Heart left ventricle (tissue), 16 donors: Measurements from ENCODE around the gene KIF16B. TPM values are rescaled to one million over a fixed set of nuclear protein-coding genes. Genes with fewer than 3 reads are reported as not detected.

ENCODE experiments used
- ATAC-seq, 4 donors: fragments of 200-7000 bp; cut with Tn5 transposase; one replicate each; pipeline ENCODE4 v1.9.1; 2020 to 2022; ENCODE audit warnings: moderate library complexity in 4 of 4, mild to moderate bottlenecking in 3 of 4, moderate number of reproducible peaks in 1 of 4
- DNase-seq, 5 donors: peaks; one replicate each; pipeline ENCODE4 v3.0.0-alpha.2; 2020
- H3K27ac ChIP-seq, 12 donors: fragments of 200-600 bp; sonication (generic) in 4 of 12; one replicate each; pipeline versions ENCODE4 v1.5.0 to v1.8.0; 2016 to 2022; ENCODE audit warnings: mild to moderate bottlenecking in 2 of 12
- H3K27me3 ChIP-seq, 9 donors: fragments of 200-600 bp; sonication (generic) in 2 of 9; one replicate each; pipeline versions ENCODE4 v1.5.1 to v1.8.0; 2016 to 2022; ENCODE audit warnings: mild to moderate bottlenecking in 3 of 9
- H3K36me3 ChIP-seq, 9 donors: fragments of 200-600 bp; sonication (generic) in 2 of 9; one replicate each; pipeline versions ENCODE4 v1.5.0 to v1.8.0; 2018 to 2022; ENCODE audit warnings: mild to moderate bottlenecking in 2 of 9
- H3K4me1 ChIP-seq, 12 donors: fragments of 200-600 bp; sonication (generic) in 4 of 12; one replicate each; pipeline versions ENCODE4 v1.5.0 to v1.8.0; 2016 to 2022; ENCODE audit warnings: mild to moderate bottlenecking in 3 of 12
- H3K4me3 ChIP-seq, 12 donors: fragments of 200-600 bp; sonication (generic) in 4 of 12; one replicate each; pipeline versions ENCODE4 v1.5.0 to v1.8.0; 2017 to 2022; ENCODE audit warnings: mild to moderate bottlenecking in 9 of 12, moderate library complexity in 4 of 12
- H3K9me3 ChIP-seq, 12 donors: fragments of 200-600 bp; sonication (generic) in 4 of 12; one replicate each; pipeline versions ENCODE4 v1.5.0 to v1.8.0; 2016 to 2022; ENCODE audit warnings: mild to moderate bottlenecking in 1 of 12
- CTCF ChIP-seq, 12 donors: fragments of 200-600 bp; sonication (generic) in 4 of 12; IDR thresholded peaks; one replicate each; pipeline versions ENCODE4 v1.5.0 to v1.8.0; 2018 to 2022; ENCODE audit warnings: antibody characterized with exemption in 12 of 12, mild to moderate bottlenecking in 5 of 12
- POLR2A ChIP-seq, 2 donors: fragments of 450-650 bp; IDR thresholded peaks; one replicate each; pipeline ENCODE4 v1.6.1; 2017; ENCODE audit warnings: antibody characterized with exemption in 2 of 2, mild to moderate bottlenecking in 2 of 2, moderate library complexity in 2 of 2
- WGBS, 4 donors: extraction: QIAGEN DNeasy Blood & Tissue Kit in 2 of 4; methylation state at CpG; one replicate each; pipeline versions ENCODE4 v1.1.5 to v1.1.7; 2013 to 2018; 5-methylcytosine and 5-hydroxymethylcytosine counted together
- intact Hi-C, 10 donors: fragments of 100-400 bp; cut with DNase I; formaldehyde crosslinking; loops; one replicate each; pipeline versions ENCODE4 v1.11.1 to v1.14.2; 2022
- polyA plus RNA-seq, 2 donors: library from polyadenylated mRNA; stranded (reverse); fragments of 200-250 nt; gene quantifications; one replicate each; pipeline ENCODE4 v1.2.3, GENCODE V29; 2013
- total RNA-seq, 9 donors: library from RNA; depleted of rRNA in 2 of 9; stranded (reverse); fragments of >200 nt in 2 of 9; fragmentation: NEBNext Ultra II Directional in 3 of 9; extraction: Animal tissue kit (Norgen Biotek cat#: 25700) in 3 of 9; gene quantifications; one replicate each; pipeline versions ENCODE4 v1.1.0 to v1.2.4, GENCODE V29; 2016 to 2023
- donor health status: ischemic (EF 13 %, LVEDD 7.1; RV severe dilation, severe dysfunction).
- donor health status: healthy with polysubstance abuse.
- donor health status: DM: no; HTN: yes; CAD: no.
- donor health status: DM: no; HTN: no; CAD: no.
- donor health status: ischemic (EF 25% LVEDD 6.9; RV normal size, moderate dysfunction).
- donor health status: ischemic (EF 25% LVEDD 5.7; RV mildly dilated, moderate dysfunction).
- donor health status: healthy.
- donor health status: DM: yes; HTN: yes; CAD: no.
- donor health status: ischemic (EF 35%, LVEDD 5.7; RV mildly dilated, moderate dysfunction).
- donor health status: nonischemic (EF 11% LVEDD 7.7; RV severe dilation, severe dysfunction).
- donor health status: DM: yes; HTN: yes; CAD: no.
- donor health status: PGD.
- donor health status: ischemic (EF 29% LVEDD 5.4; RV normal size, mild dysfunction).
- donor health status: nonischemic (EF 23%, LVEDD 6.1; RV moderate dilation, normal function).

Gene KIF16B
- total and polyA plus RNA-seq, 11 donors, result 8.8 to 31.8 (median 17.8) TPM

- peaks cover 0 to 18% (median 3%) of the 10 kb centered on the region in 12 donors for H3K4me1 ChIP-seq
- ATAC-seq, result no peak
- H3K36me3 ChIP-seq, result no peaks in the 10 kb centered on the region
- no peaks in the 10 kb centered on the region for H3K27me3 ChIP-seq
- TF ChIP-seq POLR2A (IDR thresholded peaks at IDR 0.05) (no peak), CTCF (IDR thresholded peaks at IDR 0.05) (no peak)
- intact Hi-C loops, result no loop called here
- H3K27ac ChIP-seq, result no peak overlapping the region
- no peak overlapping the region for H3K4me3 ChIP-seq
- no peaks in the 10 kb centered on the region for H3K9me3 ChIP-seq
- 95 to 97% (median 96%) methylated on average over 3 of the region's 3 CpGs for WGBS, 4 donors
- DNase-seq, result no peak
Measured at GRCh38 chr20:16258766-16259165, 314.5 kb downstream of the KIF16B start.

GRCh38 chr20:16257813-16258430 is 315.3 kb downstream of the KIF16B start:
- H3K27me3 ChIP-seq, result no peaks in the 10 kb centered on the region
- H3K4me3 ChIP-seq, result no peak overlapping the region
- no peak overlapping the region for H3K27ac ChIP-seq
- whole genome bisulfite sequencing, 4 donors, result 89 to 92% (median 91%) methylated on average over 2 of the region's 2 CpGs
- intact Hi-C loops, result no loop called here
- H3K36me3 ChIP-seq, result no peaks in the 10 kb centered on the region
- no peaks in the 10 kb centered on the region for H3K9me3 ChIP-seq
- no peak for TF ChIP-seq POLR2A (IDR thresholded peaks at IDR 0.05)
- no peak for TF ChIP-seq CTCF (IDR thresholded peaks at IDR 0.05)
- DNase-seq, result no peak
- peaks cover 0 to 13% (median 2%) of the 10 kb centered on the region in 12 donors for H3K4me1 ChIP-seq
- no peak for ATAC-seq

- no peak overlapping the region for H3K27ac ChIP-seq
- ATAC-seq (no peak), DNase-seq (no peak)
- H3K9me3 ChIP-seq, result no peaks in the 10 kb centered on the region
- TF ChIP-seq CTCF (IDR thresholded peaks at IDR 0.05), result no peak
- TF ChIP-seq POLR2A (IDR thresholded peaks at IDR 0.05), result no peak
- WGBS, 4 donors, result 88 to 95% (median 92%) methylated on average over 7 of the region's 7 CpGs
- no peaks in the 10 kb centered on the region for H3K36me3 ChIP-seq
- intact Hi-C loops, result no loop called here
- H3K4me1 ChIP-seq, result peaks cover 0 to 4% (median 0%) of the 10 kb centered on the region in 12 donors
- no peak overlapping the region for H3K4me3 ChIP-seq
- H3K27me3 ChIP-seq, result no peaks in the 10 kb centered on the region
Measured at GRCh38 chr20:16257021-16257420, 316.2 kb downstream of the KIF16B start.

- Histone ChIP-seq H3K4me1 (no peaks in the 10 kb centered on the region), H3K27me3 (no peaks in the 10 kb centered on the region), H3K4me3 (no peak overlapping the region), H3K27ac (no peak overlapping the region), H3K9me3 (no peaks in the 10 kb centered on the region), H3K36me3 (no peaks in the 10 kb centered on the region)
- WGBS, 4 donors, result 85 to 96% (median 89%) methylated on average over 6 of the region's 6 CpGs
- intact Hi-C loops, result loop anchor here in 1 of 10 donors (10.0 kb wide), 1 partner anchor 228 kb away; no protein-coding TSS in a partner anchor
- ATAC-seq (no peak), DNase-seq (no peak)
- TF ChIP-seq CTCF (IDR thresholded peaks at IDR 0.05) (no peak), POLR2A (IDR thresholded peaks at IDR 0.05) (no peak)
Measured at GRCh38 chr20:16246870-16247269, 326.4 kb downstream of the KIF16B start.
